Measurements from ENCODE around the gene DRD5.

DRD5 gene

GRCh38 chr4:9808077-9808476 lies 26.6 kb downstream of the DRD5 start:
- TF ChIP-seq ZFX (IDR thresholded peaks at IDR 0.05) = no peak
- no peak for TF ChIP-seq CTCF (conservative IDR thresholded peaks at IDR 0.05)
- H3K27ac ChIP-seq = no peak overlapping the region

- no peak overlapping the region for H3K27ac ChIP-seq
- TF ChIP-seq ZFX (IDR thresholded peaks at IDR 0.05) (no peak), CTCF (conservative IDR thresholded peaks at IDR 0.05) (no peak)
Observed at GRCh38 chr4:9811806-9812205, 30.4 kb downstream of the DRD5 start.

GRCh38 chr4:9812501-9813340 lies 31.3 kb downstream of the DRD5 start:
- TF ChIP-seq CTCF (conservative IDR thresholded peaks at IDR 0.05) (no peak), ZFX (IDR thresholded peaks at IDR 0.05) (no peak)
- no peak overlapping the region for H3K27ac ChIP-seq

- TF ChIP-seq ZFX (IDR thresholded peaks at IDR 0.05) (no peak), CTCF (conservative IDR thresholded peaks at IDR 0.05) (no peak)
- H3K27ac ChIP-seq = no peak overlapping the region
Observed at GRCh38 chr4:9816285-9816684, 34.9 kb downstream of the DRD5 start.

- H3K27ac ChIP-seq = no peak overlapping the region
- TF ChIP-seq ZFX (IDR thresholded peaks at IDR 0.05) = no peak
- no peak for TF ChIP-seq CTCF (conservative IDR thresholded peaks at IDR 0.05)
Observed at GRCh38 chr4:9820343-9820742, 38.9 kb downstream of the DRD5 start.

- no peak for TF ChIP-seq ZFX (IDR thresholded peaks at IDR 0.05)
- no peak for TF ChIP-seq CTCF (conservative IDR thresholded peaks at IDR 0.05)
Observed at GRCh38 chr4:9825049-9825448, 43.6 kb downstream of the DRD5 start.

GRCh38 chr4:9826551-9826950 lies 45.1 kb downstream of the DRD5 start:
- TF ChIP-seq ZFX (IDR thresholded peaks at IDR 0.05) (no peak), CTCF (conservative IDR thresholded peaks at IDR 0.05) (no peak)
- no peak overlapping the region for H3K27ac ChIP-seq

More at GRCh38 chr4:9825049-9825448, 43.6 kb downstream of the DRD5 start:
- no peak overlapping the region for H3K27ac ChIP-seq

Data from C4-2B (cell line).